GM19240 (cell line): Measurements from ENCODE around the gene BLCAP.
"Not testable (repeated sequence)": the region's sequence is repeated elsewhere in the genome, so short reads cannot be mapped to it uniquely, and the experiment has no call there.

ENCODE experiments used
- DNase-seq: peaks from one replicate; pipeline ENCODE4 v3.0.0; 2011; ENCODE audit warnings: low spot score; ENCODE audit not compliant: insufficient read length

The BLCAP gene, protein sequence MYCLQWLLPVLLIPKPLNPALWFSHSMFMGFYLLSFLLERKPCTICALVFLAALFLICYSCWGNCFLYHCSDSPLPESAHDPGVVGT

DNA sequence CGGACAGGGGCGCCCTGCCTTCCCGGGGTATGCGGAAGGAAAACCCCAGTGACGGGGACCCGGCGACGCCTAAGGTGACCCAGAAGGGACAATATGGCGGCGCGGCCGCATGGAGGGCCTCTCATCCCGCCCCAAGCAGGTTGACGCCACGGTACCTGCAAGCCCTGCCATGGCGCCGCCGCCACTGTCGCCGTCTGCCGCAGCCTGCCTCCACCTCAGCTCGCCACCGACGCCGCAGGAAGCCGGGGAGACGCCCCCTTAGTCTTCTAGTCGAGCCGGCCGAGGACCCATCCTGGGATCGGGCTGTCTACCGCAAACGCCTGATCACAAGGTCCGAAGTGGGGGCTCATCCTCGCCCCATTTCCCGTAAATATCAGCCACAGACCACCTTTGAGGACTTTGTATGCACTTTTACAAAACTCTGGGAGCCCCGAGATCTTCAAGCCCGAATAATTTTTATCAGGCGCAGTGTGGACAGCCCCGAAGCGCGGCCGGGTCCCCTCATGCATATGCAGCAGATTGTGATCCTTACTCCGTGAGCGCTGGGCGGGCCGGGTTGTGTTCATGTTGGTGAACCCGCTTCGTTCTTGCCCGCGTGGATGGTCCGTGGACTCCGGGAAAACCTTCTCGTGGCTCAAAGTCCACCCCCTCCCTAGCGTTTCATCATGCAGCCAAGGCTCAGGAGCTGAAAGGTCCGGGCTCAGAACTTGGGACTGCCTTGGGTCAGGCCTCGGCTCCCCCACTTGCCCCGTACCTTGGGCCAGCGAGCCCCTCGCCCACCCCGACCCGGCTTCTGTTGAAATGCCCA, at the start of gene BLCAP:
BLCAP (minus strand) TSS at position 239 of the 808 bp plus-strand sequence. CDS start 8,702 bp downstream, outside the sequence.
- peak; percentile 96 for DNase-seq

DNA sequence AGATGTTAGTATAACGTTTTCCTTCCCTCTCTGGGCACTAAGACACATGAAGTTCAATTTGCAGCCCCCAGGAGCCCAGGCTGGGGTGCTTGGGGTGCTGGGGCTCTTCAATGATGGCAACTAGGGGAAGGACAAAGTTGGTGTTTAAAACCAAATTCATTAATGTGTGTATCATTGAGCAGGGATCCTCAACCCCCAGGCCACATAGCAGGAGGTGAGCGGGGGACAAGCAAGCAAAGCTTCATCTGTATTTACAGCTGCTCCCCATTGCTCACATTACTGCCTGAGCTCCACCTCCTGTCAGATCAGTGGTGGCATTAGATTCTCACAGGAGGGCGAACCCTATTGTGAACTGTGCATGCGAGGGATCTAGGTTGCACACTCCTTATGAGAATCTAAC, 49.8 kb upstream of the BLCAP start:
- not testable (repeated sequence) for DNase-seq

DNA sequence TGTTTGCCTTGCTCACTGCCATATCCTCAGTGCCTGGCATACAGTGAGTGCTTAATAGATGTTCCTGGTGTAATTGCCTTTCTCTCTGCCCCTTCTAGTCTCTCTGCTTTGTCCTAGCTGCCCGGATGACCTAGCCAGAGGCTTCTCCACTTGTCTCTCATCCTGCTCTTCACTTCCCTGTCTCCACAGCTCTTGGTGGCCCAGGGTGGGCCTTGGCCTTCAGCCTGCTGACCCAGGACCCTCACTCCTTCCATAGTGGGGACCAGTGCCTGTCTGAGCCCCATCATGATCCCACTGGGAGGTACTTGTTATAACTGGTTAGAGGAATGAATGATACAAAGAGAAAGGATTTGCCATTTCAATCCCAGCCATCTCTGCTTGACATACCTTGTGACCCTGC, 49.2 kb upstream of the BLCAP start:
- DNase-seq: no peak

DNA sequence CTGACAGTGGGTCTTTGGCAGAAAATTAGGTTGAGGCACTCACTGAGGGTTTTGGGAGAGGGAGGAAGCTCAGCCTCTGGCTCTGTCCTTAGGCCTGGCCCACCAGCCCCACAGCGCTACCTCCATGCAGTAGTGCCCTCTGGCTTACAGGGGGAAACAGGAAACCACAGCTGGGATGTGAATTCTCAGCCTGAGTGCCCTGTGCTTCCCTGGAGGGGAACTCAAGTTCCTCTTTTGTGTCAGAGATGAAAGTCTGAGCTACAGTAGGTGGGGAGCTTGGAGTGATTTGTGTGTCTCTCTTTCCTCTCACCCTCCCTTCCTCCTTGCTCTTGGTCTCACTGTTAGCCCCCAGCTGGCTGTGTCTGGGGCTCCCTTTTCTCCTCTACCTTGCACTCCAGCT, 48.2 kb upstream of the BLCAP start:
- DNase-seq: peak; percentile 25

DNA sequence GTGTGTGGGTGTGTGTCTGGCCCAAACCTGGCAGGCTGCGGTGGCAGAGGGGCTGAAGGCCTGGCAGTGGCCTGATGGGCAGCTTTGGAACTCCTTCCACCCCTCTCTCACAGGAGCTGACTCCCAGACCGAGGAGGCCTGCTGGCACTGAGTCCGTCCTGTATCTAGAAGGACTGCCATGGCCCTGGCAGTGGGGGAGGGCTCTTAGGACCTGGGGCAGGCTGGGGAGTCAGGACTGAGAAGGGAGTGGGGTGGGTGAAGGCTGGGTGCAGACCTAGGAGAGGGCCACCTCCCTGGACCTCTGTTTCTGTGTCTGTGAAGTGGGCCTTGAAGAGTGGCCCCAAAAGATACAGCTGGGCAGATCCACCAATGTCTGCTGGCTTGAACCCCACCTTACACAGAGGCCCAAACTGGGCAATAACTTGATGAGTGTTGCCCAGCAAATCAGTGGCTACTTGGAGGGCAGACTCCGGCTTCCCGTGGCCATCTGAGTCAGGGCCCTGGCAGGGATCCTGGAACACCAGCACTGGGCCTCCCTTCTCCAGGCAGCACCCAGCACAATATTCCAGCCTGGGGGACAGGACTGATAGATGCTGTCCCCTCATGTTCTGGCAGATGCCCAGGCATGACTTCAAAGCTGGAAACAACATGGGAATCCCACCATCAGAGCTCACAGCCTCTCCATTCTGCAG, 46.7 kb upstream of the BLCAP start:
- DNase-seq: no peak

DNA sequence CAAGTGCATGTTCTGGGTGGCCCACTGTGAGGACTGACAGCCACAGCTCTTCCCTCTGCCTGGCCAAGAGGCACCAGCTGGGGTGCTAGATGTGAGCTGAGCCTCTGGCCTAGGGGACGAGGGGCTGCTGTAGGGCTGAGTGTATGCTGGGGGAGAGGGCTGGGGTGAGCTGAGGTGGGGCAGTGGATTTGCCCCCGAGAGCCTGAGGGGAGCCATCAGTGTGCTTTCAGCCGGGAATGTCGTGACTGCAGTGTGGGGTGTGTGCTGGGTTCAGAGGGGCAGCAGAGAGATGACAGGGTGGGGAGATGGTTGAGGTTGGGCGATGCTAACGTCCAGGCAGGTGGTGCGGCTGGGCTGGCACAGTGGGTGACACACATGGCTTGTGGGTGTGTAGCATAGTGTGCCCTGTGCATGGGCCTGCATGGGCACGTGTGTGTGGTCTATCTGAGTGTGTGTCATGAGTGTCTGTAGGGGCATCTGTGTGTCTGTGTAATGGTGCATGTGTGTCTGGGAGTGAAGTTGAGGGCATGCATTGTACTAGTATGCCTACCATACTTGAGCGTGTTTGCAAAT, 46.0 kb upstream of the BLCAP start:
- no peak for DNase-seq

DNA sequence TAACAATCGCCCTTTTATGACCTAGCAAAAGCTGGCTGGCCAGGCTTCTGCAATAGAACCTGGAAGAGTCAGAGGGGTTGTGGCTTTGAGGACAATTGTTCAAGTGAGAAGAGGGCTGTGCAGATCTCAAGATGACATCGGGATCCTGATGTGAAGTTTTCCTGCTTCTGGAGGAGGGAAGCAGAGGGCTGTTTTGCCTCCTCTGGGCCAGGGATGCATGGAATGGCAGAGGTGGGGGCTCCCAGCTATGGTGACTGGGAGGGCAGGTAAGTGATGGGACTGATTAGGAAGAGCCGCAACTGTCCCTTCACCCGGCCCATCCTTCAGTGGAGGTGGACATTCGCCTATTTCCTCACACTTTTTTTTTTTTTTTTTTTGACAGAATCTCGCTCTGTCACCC, 43.4 kb upstream of the BLCAP start:
- no peak for DNase-seq

DNA sequence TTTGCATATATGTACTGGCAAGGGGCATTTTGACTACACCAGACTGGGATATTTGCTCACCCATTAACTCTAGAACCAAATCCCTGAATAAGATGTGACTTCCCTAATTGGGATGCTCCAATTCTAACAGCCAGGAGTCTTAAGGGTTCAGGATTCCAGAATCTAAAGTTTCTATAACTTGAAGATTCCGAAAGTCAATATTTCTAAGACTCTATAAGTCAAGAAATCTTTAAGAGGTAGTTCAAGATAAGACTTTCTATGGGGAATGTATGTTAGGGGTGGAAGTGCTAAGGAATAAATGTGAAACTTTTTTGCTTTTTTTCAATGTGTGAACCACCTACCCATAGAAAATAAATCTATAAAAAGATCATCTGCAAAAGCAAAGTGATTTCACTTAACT, 42.7 kb upstream of the BLCAP start:
- DNase-seq: no peak

DNA sequence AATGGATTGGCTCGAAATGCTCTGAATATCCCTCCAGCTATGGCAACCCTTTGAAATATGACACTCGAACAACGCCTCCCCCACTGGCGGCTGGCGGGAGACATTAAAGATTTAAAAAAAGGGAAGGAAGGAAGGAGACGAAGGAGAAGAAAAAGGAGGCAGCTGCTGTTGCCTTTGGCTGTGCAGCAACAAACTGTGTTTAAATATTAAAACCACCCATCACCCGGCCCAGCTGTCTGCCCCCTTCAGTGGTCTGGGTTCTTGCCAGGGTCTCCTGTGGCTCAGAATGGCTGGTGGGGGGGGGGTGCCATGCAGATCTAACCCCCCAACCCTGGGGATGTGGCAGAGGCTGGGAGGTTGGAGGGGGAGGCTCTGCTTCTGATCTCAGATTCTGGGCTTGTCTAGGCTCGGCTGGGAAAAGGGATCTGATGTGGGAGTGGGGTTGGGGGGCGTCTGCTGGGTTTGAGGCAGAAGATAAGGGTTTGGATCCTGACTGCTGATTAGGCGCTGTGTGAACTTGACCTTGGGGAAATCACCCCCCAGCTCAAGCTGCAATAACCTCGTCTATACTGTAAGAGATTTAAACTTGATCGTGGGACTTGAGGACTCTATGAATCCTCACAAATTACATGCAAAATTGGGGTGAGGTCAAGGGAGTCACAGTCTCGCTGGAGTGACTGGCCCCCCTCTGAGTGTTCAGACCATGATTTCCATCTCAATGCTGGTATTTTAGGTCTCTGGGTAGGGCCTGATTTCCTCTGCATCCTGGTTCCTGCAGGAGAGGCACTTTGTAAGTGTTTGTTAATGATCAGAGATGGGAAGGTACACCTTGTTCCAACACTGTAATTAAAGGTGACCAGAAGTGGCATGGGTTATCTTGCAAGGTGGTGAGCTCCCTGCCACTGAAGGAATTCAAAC, 40.3 kb upstream of the BLCAP start:
- no peak for DNase-seq

DNA sequence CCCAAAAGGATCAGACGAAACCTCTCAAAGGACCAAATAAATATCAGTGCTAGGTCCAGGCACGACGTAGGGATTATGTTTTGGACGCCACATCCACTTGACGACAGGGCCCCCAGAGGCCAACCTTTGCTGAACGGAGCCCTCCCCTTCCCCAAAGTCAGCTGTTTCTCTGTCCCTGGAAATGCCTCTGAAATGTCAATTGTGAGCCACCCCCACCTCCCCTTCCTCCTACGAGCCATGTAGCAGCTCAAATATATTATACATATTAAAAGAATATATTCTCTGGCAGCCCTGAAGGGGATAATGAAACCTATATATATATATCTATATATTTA, 39.6 kb upstream of the BLCAP start:
- no peak for DNase-seq

DNA sequence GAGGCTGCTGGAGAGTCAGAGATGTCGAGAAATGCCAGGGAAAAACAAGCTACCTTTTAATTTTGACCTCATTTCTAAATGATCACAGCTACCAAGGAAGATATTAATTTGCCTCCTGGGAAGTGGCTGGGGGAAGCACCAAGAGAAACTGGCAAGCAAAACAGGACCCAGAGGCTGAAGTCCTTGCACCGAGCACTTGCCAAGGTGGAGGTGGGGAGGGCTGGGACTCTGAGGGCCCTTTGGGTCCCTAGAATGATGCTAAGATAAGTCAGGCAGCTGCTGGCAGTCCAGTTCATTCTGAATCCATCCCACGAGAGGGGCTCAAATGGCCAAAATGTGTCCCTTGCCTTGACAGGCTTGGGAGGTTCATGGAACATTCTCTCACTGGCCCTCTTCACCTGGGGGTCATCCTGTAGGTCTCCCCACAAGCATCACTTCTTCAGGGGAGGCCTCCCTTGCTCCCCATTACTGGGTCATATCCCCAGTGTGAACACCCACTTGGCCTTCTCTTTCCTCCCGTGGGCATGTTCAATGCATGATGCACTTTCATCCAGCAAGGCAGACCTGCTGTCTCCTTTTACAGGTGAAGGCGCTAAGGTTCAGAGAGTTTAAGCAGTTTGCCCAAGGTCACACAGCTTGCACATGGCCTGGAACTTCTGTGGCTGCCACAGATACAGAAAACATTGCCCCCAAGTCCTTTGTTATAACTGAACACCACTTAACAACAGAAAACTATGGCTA, 39.1 kb upstream of the BLCAP start:
- no peak for DNase-seq

DNA sequence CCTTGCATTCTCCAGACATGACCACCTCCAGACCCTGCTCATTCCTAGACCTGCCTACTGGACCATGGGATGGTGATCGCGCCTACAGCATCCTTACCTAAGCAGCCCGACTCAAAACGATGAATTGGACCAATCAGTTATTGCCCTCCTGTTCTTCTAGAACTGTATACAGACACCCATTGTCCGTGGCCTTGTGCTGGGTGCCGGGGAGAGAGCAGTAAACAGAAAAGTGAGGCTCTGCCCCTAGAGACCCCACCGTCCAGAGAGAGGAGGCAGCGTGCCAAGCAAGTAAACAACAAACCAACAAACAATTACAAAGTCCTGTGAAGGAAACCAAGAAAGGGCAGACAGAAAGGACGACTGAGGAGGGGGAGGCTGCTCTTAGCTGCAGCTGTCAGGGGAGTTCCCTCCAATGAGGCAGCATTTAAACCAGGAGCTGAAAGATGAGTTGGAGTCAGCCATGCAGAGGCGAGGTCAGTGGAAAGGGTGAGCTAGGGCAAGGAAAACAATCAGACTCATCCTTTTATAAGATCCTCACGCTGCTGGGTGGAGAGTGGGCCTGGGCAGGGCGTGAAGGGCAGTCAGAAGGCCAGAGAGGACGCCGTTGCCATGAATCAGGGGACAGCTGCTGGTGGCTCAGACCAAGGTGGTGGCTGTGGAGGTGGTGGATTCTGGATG, 37.6 kb upstream of the BLCAP start:
- no peak for DNase-seq

DNA sequence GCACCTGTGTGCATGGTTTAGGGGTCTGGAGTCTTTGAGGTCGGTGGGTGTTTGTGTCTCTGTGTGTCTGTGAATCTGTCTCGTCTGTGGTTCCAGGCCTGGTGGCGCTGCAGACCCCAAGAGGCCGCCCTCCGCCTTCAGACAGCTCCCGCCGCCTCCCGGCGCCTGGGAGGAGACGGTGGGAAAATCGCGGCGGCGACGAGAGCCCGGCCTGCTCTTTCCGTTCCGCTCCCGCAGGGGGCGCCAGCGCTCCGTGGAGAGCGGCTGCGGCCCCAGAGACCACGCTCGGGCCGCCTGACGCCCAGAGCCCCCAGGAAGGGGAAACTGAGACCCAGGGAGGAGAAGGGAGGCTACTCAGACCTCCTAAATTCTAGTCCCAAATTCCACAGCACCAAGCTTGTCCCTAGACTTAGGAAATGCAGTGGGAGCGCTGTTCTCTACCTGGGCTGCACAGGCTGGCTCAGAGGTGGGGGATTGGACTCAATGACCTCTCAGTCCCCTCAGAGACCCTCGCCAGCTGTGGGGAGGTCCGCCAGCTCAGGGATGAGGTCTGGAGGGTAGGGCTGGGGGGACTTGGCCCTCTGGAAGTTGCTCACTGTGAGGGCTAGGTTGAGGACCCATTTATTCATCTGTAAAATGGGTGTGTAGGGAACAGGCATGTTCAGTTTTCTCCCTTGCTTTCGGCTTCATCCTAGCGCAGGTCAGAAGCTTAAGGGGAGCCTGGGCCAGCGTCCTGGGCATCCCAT, 36.9 kb upstream of the BLCAP start:
- peak; percentile 22 for DNase-seq

DNA sequence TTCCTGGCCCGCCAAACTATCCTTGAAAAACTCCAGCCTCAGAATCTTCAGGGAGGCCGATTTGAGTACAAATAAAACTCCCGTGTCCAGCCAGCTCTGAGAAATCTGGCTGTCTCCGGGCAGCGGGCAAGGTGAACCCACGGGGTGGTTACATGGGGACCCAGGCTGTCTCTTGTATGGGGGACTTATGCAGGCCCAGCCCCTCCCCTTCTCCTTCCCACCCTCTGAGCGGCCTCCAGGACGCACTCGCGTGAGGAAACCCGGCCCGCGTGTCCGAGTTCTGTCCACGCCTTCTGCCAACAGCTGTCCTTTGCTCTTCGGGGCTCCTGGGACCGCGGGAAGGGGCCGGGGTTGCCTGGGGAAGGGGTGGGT, 36.3 kb upstream of the BLCAP start:
- DNase-seq: no peak

DNA sequence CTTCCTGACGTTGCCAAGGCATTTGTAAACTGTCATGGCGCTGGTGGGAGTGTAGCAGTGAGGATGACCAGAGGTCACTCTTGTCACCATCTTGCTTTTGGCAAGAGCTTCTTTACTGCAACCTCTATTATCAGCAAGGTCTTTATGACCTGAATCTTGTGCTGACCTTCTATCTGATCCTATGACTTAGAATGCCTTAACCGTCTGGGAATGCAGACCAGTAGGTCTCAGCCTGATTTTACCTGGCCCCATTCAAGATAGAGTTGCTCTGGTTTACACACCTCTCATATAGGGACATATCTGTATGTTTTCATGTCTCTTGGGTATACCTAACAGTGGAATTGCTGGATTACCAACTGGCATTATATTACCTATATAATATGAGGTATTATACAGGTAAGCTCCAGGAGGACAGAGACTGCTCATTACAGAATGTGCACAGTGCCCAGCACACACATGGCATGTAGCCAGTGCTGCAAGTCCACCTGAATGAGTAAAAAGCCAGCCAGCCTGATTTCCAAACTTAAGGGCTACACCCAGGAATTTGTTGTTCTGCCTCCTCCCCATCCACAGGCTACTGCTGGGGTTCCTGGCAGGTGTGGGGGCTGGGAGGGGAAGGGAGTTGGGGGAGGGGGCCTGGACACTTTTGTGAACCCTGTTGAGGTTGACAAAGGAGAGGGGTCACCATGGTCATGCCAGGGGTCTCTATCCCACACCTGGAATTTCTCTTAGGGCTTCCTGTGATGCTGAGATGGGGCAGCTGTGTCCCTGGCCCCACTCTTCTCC, 35.2 kb upstream of the BLCAP start:
- DNase-seq: no peak

DNA sequence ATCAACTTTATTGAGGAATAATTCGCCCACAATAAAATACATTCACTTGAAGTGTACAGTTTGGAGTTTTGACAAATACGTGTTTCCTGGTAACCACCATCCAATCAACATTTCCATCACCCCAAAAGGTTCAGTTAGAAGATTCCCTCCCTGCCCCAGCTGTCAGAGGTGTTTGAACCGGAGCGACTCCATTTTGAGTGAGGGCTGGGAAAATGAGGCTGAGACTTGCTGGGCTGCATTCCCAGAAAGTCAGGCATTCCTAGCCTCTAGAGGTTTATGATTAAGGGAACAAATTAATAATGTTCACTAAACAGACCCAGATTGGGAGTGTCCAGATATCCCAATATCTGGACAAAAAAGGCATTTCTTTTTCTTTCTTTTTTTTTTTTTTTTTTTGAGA, 33.0 kb upstream of the BLCAP start:
- DNase-seq: no peak

DNA sequence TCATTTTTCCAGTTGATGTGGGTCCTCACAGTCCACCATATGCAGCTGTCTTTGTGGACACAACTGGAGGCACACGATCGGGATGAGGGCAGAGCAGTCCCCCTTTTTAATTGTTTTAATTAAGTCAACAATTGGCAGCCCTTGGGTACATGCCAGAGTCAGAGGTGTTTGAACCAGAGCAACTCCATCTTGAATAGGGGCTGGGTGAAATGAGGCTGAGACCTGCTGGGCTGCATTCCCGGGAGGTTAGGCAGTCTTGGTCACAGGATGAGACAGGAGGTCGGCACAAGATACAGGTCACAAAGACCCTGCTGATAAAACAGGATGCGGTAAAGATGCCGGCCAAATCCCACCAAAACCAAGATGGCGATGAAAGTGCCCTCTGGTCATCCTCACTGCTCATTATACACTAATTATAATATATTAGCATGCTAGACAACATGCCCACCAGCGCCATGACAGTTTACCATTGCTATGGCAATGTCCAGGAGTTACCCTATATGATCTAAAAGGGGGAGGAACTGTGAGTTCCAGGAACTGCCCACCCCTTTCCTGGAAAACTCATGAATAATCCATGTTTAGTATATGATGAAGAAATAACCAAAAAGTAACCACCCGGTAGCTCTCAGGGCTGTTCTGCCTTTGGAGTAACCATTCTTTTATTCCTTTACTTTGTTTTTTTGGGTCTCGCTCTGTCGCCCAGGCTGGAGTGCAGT, 31.8 kb upstream of the BLCAP start:
- no peak for DNase-seq

DNA sequence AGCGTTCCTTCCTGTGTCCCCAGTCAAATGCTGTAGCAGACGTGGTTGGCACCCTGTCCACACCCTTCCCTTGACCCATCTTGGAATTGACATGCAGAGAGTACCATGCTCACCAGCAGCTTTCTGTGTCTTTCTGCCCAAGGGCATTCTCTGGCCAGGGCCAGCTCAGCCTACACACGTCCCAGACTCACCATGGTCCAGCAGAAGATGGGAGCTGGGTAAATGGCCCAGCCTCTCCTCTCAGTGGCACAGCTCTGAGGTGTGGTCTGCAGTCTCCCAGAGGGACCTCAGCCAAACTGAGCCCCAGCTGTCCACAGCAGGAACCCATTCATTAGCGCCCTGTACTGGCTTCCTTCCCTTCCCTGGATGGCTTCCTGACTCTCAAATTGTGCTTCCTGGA, 31.1 kb upstream of the BLCAP start:
- DNase-seq: no peak
